ENCODE results near the gene GRPEL2. TPM values are rescaled to one million over a fixed set of nuclear protein-coding genes. Genes with fewer than 3 reads are reported as not detected.
A peak's percentile ranks its signal among the peaks of the same experiment; 100 is the strongest.

Gene GRPEL2
- total and polyA plus RNA-seq, 7 donors = 2.5 to 16.3 (median 8.8) TPM

DNA sequence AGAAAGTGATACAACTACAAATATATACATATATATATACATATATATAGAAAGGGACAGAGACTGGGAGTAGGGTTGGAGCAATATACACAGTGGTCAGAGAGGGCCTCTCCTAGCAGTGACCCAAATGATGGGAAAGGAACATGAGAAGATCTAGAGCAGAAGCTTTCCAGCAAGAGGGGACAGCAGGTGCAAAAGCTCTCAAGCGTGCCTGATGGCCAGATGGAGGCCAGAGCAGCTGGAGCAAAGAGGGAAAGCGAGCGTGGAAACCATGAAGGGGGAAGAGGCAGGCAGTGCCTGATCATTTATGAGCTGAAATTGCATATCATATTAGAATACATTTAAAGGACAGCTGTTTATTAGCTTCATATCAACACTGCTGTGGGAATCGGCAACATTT lies 7.6 kb upstream of the GRPEL2 start:
- no peaks in the 10 kb centered on the region for H3K36me3 ChIP-seq
- DNase-seq = no peak
- no peak overlapping the region for H3K27ac ChIP-seq
- no peaks in the 10 kb centered on the region for H3K27me3 ChIP-seq
- intact Hi-C loops (cut with DNase I) = no loop called here
- H3K9me3 ChIP-seq = no peaks in the 10 kb centered on the region
- 82 to 97% methylated on average over 4 of the region's 4 CpGs for WGBS, 2 donors
- no peaks in the 10 kb centered on the region for H3K4me1 ChIP-seq
- H3K4me3 ChIP-seq = no peak overlapping the region
- TF ChIP-seq POLR2AphosphoS5 (IDR thresholded peaks at IDR 0.05) = no peak
- no peak for TF ChIP-seq POLR2A (IDR thresholded peaks at IDR 0.05)
- TF ChIP-seq, protein P1, sequence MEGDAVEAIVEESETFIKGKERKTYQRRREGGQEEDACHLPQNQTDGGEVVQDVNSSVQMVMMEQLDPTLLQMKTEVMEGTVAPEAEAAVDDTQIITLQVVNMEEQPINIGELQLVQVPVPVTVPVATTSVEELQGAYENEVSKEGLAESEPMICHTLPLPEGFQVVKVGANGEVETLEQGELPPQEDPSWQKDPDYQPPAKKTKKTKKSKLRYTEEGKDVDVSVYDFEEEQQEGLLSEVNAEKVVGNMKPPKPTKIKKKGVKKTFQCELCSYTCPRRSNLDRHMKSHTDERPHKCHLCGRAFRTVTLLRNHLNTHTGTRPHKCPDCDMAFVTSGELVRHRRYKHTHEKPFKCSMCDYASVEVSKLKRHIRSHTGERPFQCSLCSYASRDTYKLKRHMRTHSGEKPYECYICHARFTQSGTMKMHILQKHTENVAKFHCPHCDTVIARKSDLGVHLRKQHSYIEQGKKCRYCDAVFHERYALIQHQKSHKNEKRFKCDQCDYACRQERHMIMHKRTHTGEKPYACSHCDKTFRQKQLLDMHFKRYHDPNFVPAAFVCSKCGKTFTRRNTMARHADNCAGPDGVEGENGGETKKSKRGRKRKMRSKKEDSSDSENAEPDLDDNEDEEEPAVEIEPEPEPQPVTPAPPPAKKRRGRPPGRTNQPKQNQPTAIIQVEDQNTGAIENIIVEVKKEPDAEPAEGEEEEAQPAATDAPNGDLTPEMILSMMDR (IDR thresholded peaks at IDR 0.05) = no peak
- no peak for TF ChIP-seq EP300 (IDR thresholded peaks at IDR 0.05)

DNA sequence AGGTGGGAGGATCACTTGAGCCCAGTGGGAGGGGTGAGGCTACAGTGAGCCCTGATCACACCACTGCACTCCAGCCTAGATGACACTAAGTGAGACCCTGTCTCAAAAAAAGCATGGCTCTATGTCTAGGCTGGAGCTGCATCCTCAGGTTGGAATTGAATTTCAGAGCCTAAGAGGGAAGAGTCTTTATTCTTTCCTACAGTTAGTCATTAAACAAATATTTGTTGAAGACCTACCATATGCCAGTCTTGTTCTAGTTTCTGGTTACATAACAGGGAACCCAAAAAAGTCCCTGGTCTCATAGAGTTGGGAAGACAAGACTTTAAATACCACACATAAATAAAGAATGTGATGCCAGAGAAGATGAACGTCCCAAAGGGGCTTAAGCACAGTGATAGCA lies 6.9 kb upstream of the GRPEL2 start:
- H3K4me1 ChIP-seq = no peaks in the 10 kb centered on the region
- no peaks in the 10 kb centered on the region for H3K9me3 ChIP-seq

DNA sequence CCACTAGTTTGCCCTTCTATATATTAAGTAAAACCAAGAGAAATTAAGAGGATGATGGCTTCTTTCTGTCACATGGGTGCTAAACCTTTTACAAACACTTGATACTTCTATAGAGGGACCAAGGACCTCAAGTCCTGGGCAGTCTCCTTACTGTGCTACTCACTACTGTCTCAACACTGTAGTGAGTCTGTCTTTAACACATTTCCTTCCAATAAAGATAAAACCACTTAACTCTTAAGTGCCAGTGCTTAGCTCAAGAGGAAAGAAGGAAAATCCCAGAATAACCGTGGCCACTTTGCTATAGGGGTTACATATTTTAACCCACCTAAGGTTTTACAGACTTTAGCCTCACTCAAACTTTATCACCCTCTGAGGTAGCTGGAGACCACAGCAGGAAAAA lies 4.4 kb upstream of the GRPEL2 start:
- Histone ChIP-seq H3K4me1 (peaks cover 0 to 10% (median 8%) of the 10 kb centered on the region in 4 donors), H3K4me3 (no peak overlapping the region), H3K27me3 (no peaks in the 10 kb centered on the region), H3K36me3 (no peaks in the 10 kb centered on the region), H3K9me3 (no peaks in the 10 kb centered on the region), H3K27ac (no peak overlapping the region)
- TF ChIP-seq POLR2A (IDR thresholded peaks at IDR 0.05) = no peak
- TF ChIP-seq EP300 (IDR thresholded peaks at IDR 0.05) = no peak
- no peak for TF ChIP-seq POLR2AphosphoS5 (IDR thresholded peaks at IDR 0.05)
- TF ChIP-seq, protein P1 (IDR thresholded peaks at IDR 0.05) = no peak
- no peak for DNase-seq
- intact Hi-C loops (cut with DNase I) = no loop called here
- WGBS, 2 donors = 59 to 67% methylated on average over 1 of the region's 1 CpG

More for the DNA sequence above, 6.9 kb upstream of the GRPEL2 start:
- Histone ChIP-seq H3K27me3 (no peaks in the 10 kb centered on the region), H3K27ac (no peak overlapping the region), H3K36me3 (no peaks in the 10 kb centered on the region), H3K4me3 (no peak overlapping the region)
- no peak for DNase-seq
- WGBS, 2 donors = 73 to 75% methylated on average over 1 of the region's 1 CpG
- TF ChIP-seq POLR2A (IDR thresholded peaks at IDR 0.05) (no peak), EP300 (IDR thresholded peaks at IDR 0.05) (no peak), POLR2AphosphoS5 (IDR thresholded peaks at IDR 0.05) (no peak)
- TF ChIP-seq, protein P1 (IDR thresholded peaks at IDR 0.05) = no peak
- intact Hi-C loops (cut with DNase I) = no loop called here

DNA sequence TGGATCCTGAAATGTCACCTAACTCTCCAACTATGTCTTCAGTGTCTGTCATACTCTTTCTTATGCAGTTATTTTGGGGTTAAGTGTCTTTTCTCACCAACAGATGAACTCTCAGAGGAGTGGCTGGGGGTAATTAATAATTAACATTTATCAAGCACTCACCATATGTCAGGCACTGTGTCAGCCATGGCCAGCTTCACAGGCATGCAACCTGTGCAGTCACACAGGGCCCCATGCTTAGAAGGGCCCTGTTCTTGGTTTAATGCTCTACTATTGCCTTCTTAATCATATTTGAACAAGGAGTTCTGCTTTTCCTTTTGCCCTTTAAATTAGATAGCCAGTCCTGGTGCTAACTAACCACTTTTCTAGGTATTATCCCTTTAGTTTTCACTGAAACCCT lies 3.4 kb upstream of the GRPEL2 start:
- no peaks in the 10 kb centered on the region for H3K9me3 ChIP-seq
- H3K36me3 ChIP-seq = no peaks in the 10 kb centered on the region
- no peaks in the 10 kb centered on the region for H3K27me3 ChIP-seq
- intact Hi-C loops (cut with DNase I) = no loop called here
- H3K4me1 ChIP-seq = peaks cover 0 to 16% (median 12%) of the 10 kb centered on the region in 4 donors
- DNase-seq = no peak
- H3K4me3 ChIP-seq = no peak overlapping the region
- no peak overlapping the region for H3K27ac ChIP-seq
- no peak for TF ChIP-seq POLR2AphosphoS5 (IDR thresholded peaks at IDR 0.05)

DNA sequence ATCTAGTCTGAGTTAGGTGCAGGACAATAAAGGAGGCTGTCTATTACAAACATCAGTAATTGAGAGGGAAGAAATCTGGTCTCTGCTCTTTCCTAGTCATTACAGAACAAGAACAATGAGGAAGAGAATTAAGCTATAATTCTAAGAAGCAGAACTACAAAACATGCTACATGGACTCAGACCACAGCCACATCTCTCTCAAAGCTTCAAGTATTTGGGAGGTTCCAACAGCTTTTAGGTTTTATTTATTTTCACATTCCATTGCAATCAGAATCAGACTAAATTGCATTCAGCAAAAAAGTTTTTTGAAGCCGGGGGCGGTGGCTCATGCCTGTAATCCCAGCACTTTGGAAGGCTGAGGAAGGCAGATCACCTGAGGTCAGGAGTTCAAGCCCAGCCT lies 1.1 kb upstream of the GRPEL2 start:
- Histone ChIP-seq H3K36me3 (peaks cover 5 to 14% (median 12%) of the 10 kb centered on the region in 4 donors), H3K4me3 (no peak overlapping the region), H3K27me3 (no peaks in the 10 kb centered on the region), H3K27ac (peak overlapping the region in 3 of 4 donors; percentile 85 to 87 (median 86)), H3K9me3 (no peaks in the 10 kb centered on the region), H3K4me1 (peaks cover 0 to 16% (median 13%) of the 10 kb centered on the region in 4 donors)
- TF ChIP-seq EP300 (IDR thresholded peaks at IDR 0.05) = no peak
- no peak for TF ChIP-seq POLR2A (IDR thresholded peaks at IDR 0.05)
- TF ChIP-seq POLR2AphosphoS5 (IDR thresholded peaks at IDR 0.05) = no peak
- TF ChIP-seq, protein P1 (IDR thresholded peaks at IDR 0.05) = no peak
- intact Hi-C loops (cut with DNase I) = loop anchor here (1.0 kb wide), 1 partner anchor 24 kb away; no protein-coding TSS in a partner anchor
- DNase-seq = no peak
- WGBS, 2 donors = 92% methylated on average over 2 of the region's 2 CpGs

Measured in sigmoid colon (tissue), 7 donors.